SK-N-MC (cell line): Measurements from ENCODE around the gene CACNA1S.

ENCODE experiments used
- DNase-seq: peaks from one replicate; pipeline ENCODE4 v3.0.0-alpha.2; 2011; ENCODE audit warnings: low read depth, low spot score
- H3K27ac ChIP-seq: fragments of 200-600 bp; sonication (generic); 2 replicates; pipeline ENCODE4 v1.5.1; 2016; ENCODE audit warnings: mixed run types
- H3K36me3 ChIP-seq: fragments of 200-600 bp; sonication (generic); 2 replicates; pipeline ENCODE4 v1.6.1; 2017; ENCODE audit warnings: antibody characterized with exemption, low read length, mixed read lengths; ENCODE audit not compliant: insufficient read depth
- H3K4me3 ChIP-seq: fragments of 200-600 bp; sonication (generic); 2 replicates; pipeline ENCODE4 v1.5.1; 2016
- H3K9ac ChIP-seq: fragments of 200-600 bp; sonication (generic); 2 replicates; pipeline ENCODE4 v1.8.0; 2017; ENCODE audit warnings: mixed run types, mixed read lengths; ENCODE audit not compliant: insufficient read length
- H3K9me3 ChIP-seq: fragments of 200-600 bp; sonication (generic); 2 replicates; pipeline ENCODE4 v1.6.1; 2017; ENCODE audit warnings: low read depth, mild to moderate bottlenecking, antibody characterized with exemption, low read length, moderate library complexity, mixed read lengths
- EZH2 ChIP-seq: fragments of 200-600 bp; sonication (generic); IDR thresholded peaks from one replicate; pipeline ENCODE4 v1.6.1; 2017; ENCODE audit warnings: antibody characterized with exemption
- FOXP2 ChIP-seq: optimal IDR thresholded peaks from 2 replicates; pipeline ENCODE3; 2011; ENCODE audit warnings: mild to moderate bottlenecking, moderate library complexity; ENCODE audit not compliant: insufficient read depth; ENCODE audit errors: extremely low read length, control extremely low read depth
- POLR2AphosphoS5 ChIP-seq: IDR thresholded peaks from 2 replicates; pipeline ENCODE4 v1.6.1; 2012; ENCODE audit warnings: mild to moderate bottlenecking, low read depth, low read length, borderline replicate concordance

The CACNA1S gene

GRCh38 chr1:201126463-201126831 lies 14.2 kb upstream of the CACNA1S start:
- H3K9ac ChIP-seq: no peak overlapping the region
- no peaks in the 10 kb centered on the region for H3K36me3 ChIP-seq
- no peak overlapping the region for H3K4me3 ChIP-seq
- H3K27ac ChIP-seq: no peak overlapping the region
- no peaks in the 10 kb centered on the region for H3K9me3 ChIP-seq
- DNase-seq: no peak
- TF ChIP-seq EZH2: no peak
- TF ChIP-seq FOXP2: no peak
- TF ChIP-seq POLR2AphosphoS5: no peak

GRCh38 chr1:201125800-201126199 lies 13.6 kb upstream of the CACNA1S start:
- TF ChIP-seq POLR2AphosphoS5: no peak
- no peak for TF ChIP-seq FOXP2
- no peak for TF ChIP-seq EZH2
- Histone ChIP-seq H3K27ac (no peak overlapping the region), H3K9me3 (no peaks in the 10 kb centered on the region), H3K9ac (no peak overlapping the region), H3K4me3 (no peak overlapping the region), H3K36me3 (no peaks in the 10 kb centered on the region)
- DNase-seq: no peak

GRCh38 chr1:201125019-201125418 lies 12.8 kb upstream of the CACNA1S start:
- no peak overlapping the region for H3K27ac ChIP-seq
- no peaks in the 10 kb centered on the region for H3K36me3 ChIP-seq
- H3K4me3 ChIP-seq: no peak overlapping the region
- TF ChIP-seq POLR2AphosphoS5 (no peak), FOXP2 (no peak), EZH2 (no peak)
- H3K9ac ChIP-seq: no peak overlapping the region
- no peak for DNase-seq
- no peaks in the 10 kb centered on the region for H3K9me3 ChIP-seq

- Histone ChIP-seq H3K36me3 (no peaks in the 10 kb centered on the region), H3K9ac (no peak overlapping the region), H3K4me3 (no peak overlapping the region), H3K27ac (no peak overlapping the region), H3K9me3 (no peaks in the 10 kb centered on the region)
- DNase-seq: no peak
- no peak for TF ChIP-seq POLR2AphosphoS5
- TF ChIP-seq EZH2: no peak
- TF ChIP-seq FOXP2: no peak
These were observed 11.6 kb upstream of the CACNA1S start for GRCh38 chr1:201123866-201124265.

- no peak overlapping the region for H3K27ac ChIP-seq
- no peaks in the 10 kb centered on the region for H3K9me3 ChIP-seq
- H3K4me3 ChIP-seq: no peak overlapping the region
- no peaks in the 10 kb centered on the region for H3K36me3 ChIP-seq
- H3K9ac ChIP-seq: no peak overlapping the region
- DNase-seq: no peak
- TF ChIP-seq POLR2AphosphoS5 (no peak), FOXP2 (no peak), EZH2 (no peak)
These were observed 10.2 kb upstream of the CACNA1S start for GRCh38 chr1:201122321-201122957.

- H3K27ac ChIP-seq: no peak overlapping the region
- no peak overlapping the region for H3K9ac ChIP-seq
These were observed 7.3 kb upstream of the CACNA1S start for GRCh38 chr1:201119206-201120197.

GRCh38 chr1:201116091-201116490 lies 3.9 kb upstream of the CACNA1S start:
- no peak for TF ChIP-seq FOXP2
- no peak for TF ChIP-seq POLR2AphosphoS5
- no peak for TF ChIP-seq EZH2
- H3K9ac ChIP-seq: no peak overlapping the region
- H3K4me3 ChIP-seq: no peak overlapping the region
- no peaks in the 10 kb centered on the region for H3K36me3 ChIP-seq
- no peak overlapping the region for H3K27ac ChIP-seq
- no peaks in the 10 kb centered on the region for H3K9me3 ChIP-seq
- DNase-seq: no peak

More at GRCh38 chr1:201119206-201120197, 7.3 kb upstream of the CACNA1S start:
- no peak overlapping the region for H3K4me3 ChIP-seq
- peak; percentile 8 for DNase-seq
- no peaks in the 10 kb centered on the region for H3K36me3 ChIP-seq
- TF ChIP-seq EZH2 (no peak), POLR2AphosphoS5 (no peak), FOXP2 (no peak)
- H3K9me3 ChIP-seq: no peaks in the 10 kb centered on the region

GRCh38 chr1:201115390-201115937 lies 3.2 kb upstream of the CACNA1S start:
- Histone ChIP-seq H3K9ac (no peak overlapping the region), H3K36me3 (no peaks in the 10 kb centered on the region), H3K27ac (no peak overlapping the region), H3K9me3 (no peaks in the 10 kb centered on the region), H3K4me3 (no peak overlapping the region)
- no peak for DNase-seq
- TF ChIP-seq EZH2 (no peak), POLR2AphosphoS5 (no peak), FOXP2 (no peak)
